Astrocyte (in vitro differentiated cells and primary cell): Measurements from ENCODE around the gene GLB1L.

Experiments
- CTCF ChIP-seq: IDR thresholded peaks from 2 replicates; pipeline ENCODE4 v1.5.1; 2011; ENCODE audit warnings: low read depth, mild to moderate bottlenecking, inconsistent platforms, low read length, moderate library complexity; ENCODE audit not compliant: insufficient read depth
- EZH2 ChIP-seq: IDR thresholded peaks from 2 replicates; pipeline ENCODE4 v1.6.1; 2012; ENCODE audit warnings: mild to moderate bottlenecking, low read length, inconsistent platforms; ENCODE audit not compliant: insufficient read depth

GRCh38 chr2:219289537-219290361 is 44.5 kb upstream of the GLB1L start:
- TF ChIP-seq CTCF, result no peak
- no peak for TF ChIP-seq EZH2
